Peyer's patch (tissue), 4 donors: ENCODE measurements around the gene MRTFB.

Experiments used
- POLR2A ChIP-seq, 2 donors: fragments of 450-650 bp; IDR thresholded peaks; one replicate each; pipeline ENCODE4 v1.5.1; 2017; ENCODE audit warnings: antibody characterized with exemption in 2 of 2, mild to moderate bottlenecking in 2 of 2, moderate library complexity in 2 of 2
- TF ChIP-seq, protein P1 (sequence below), 6 experiments: fragments of 450-650 bp in 4 of 6; fragments of 200-600 bp in 2 of 6; sonication (generic) in 1 of 6; IDR thresholded peaks; one replicate each; pipeline ENCODE4 v1.5.1; 2017 to 2019; ENCODE audit warnings: antibody characterized with exemption in 6 of 6, mild to moderate bottlenecking in 3 of 6, moderate library complexity in 1 of 6

DNA sequence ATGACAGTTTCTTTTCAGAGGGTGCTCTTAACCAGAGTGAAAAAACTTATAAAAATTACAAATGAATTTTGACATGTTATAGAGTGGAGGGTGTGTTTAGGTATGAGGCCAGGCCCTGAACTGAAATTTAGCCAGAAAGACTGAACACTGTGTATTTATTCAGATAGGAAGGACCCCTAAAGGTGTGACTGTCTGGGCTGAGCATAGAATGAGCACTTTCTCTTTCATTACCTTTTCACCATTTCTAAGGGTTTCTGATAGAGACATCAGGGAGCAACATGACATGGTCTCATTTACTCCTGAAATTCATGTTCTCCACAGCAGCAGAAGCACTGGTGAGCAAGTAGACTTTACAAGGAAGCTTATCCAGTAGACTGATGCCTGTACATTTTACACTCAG is 32.9 kb downstream of the MRTFB start:
- TF ChIP-seq, protein P1, sequence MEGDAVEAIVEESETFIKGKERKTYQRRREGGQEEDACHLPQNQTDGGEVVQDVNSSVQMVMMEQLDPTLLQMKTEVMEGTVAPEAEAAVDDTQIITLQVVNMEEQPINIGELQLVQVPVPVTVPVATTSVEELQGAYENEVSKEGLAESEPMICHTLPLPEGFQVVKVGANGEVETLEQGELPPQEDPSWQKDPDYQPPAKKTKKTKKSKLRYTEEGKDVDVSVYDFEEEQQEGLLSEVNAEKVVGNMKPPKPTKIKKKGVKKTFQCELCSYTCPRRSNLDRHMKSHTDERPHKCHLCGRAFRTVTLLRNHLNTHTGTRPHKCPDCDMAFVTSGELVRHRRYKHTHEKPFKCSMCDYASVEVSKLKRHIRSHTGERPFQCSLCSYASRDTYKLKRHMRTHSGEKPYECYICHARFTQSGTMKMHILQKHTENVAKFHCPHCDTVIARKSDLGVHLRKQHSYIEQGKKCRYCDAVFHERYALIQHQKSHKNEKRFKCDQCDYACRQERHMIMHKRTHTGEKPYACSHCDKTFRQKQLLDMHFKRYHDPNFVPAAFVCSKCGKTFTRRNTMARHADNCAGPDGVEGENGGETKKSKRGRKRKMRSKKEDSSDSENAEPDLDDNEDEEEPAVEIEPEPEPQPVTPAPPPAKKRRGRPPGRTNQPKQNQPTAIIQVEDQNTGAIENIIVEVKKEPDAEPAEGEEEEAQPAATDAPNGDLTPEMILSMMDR (IDR thresholded peaks at IDR 0.05), result no peak
- no peak for TF ChIP-seq POLR2A (IDR thresholded peaks at IDR 0.05)
